ENCODE data around the gene CHRNA10. TPM values are rescaled to one million over a fixed set of nuclear protein-coding genes. Genes with fewer than 3 reads are reported as not detected.

Gene CHRNA10
- total RNA-seq, 4 donors from 2014 or later, result 1.9 to 5.4 (median 3.5) TPM

DNA sequence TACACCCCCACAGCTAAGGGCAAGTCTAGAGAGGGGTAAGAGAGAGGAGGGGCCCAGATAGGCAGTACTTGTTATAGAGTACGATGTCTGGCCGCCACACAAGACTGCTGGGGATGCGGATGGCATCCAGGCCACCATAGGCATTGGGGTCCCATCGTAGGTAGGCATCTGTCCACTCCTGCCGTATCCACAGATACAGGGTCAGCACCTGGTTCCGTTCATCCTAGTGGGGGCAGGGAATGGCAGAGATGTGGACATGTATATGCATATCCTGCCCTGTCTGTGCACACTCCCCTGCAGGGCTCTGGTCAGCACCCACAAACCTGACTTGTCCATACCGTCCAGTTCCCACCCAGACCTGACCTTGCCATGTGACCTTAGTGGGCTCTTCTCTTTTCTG lies 2.1 kb downstream of the CHRNA10 start:
- H3K27me3 ChIP-seq, result no peaks in the 10 kb centered on the region
- DNase-seq, result no peak
- no peak for TF ChIP-seq POLR2A (IDR thresholded peaks at IDR 0.05)
- TF ChIP-seq, protein P1, sequence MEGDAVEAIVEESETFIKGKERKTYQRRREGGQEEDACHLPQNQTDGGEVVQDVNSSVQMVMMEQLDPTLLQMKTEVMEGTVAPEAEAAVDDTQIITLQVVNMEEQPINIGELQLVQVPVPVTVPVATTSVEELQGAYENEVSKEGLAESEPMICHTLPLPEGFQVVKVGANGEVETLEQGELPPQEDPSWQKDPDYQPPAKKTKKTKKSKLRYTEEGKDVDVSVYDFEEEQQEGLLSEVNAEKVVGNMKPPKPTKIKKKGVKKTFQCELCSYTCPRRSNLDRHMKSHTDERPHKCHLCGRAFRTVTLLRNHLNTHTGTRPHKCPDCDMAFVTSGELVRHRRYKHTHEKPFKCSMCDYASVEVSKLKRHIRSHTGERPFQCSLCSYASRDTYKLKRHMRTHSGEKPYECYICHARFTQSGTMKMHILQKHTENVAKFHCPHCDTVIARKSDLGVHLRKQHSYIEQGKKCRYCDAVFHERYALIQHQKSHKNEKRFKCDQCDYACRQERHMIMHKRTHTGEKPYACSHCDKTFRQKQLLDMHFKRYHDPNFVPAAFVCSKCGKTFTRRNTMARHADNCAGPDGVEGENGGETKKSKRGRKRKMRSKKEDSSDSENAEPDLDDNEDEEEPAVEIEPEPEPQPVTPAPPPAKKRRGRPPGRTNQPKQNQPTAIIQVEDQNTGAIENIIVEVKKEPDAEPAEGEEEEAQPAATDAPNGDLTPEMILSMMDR (IDR thresholded peaks at IDR 0.05), result no peak
- H3K9me3 ChIP-seq, result no peaks in the 10 kb centered on the region
- no peak overlapping the region for H3K27ac ChIP-seq
- no peak overlapping the region for H3K4me3 ChIP-seq
- H3K36me3 ChIP-seq, result peaks cover 0 to 70% (median 0%) of the 10 kb centered on the region in 3 donors
- no peaks in the 10 kb centered on the region for H3K4me1 ChIP-seq

DNA sequence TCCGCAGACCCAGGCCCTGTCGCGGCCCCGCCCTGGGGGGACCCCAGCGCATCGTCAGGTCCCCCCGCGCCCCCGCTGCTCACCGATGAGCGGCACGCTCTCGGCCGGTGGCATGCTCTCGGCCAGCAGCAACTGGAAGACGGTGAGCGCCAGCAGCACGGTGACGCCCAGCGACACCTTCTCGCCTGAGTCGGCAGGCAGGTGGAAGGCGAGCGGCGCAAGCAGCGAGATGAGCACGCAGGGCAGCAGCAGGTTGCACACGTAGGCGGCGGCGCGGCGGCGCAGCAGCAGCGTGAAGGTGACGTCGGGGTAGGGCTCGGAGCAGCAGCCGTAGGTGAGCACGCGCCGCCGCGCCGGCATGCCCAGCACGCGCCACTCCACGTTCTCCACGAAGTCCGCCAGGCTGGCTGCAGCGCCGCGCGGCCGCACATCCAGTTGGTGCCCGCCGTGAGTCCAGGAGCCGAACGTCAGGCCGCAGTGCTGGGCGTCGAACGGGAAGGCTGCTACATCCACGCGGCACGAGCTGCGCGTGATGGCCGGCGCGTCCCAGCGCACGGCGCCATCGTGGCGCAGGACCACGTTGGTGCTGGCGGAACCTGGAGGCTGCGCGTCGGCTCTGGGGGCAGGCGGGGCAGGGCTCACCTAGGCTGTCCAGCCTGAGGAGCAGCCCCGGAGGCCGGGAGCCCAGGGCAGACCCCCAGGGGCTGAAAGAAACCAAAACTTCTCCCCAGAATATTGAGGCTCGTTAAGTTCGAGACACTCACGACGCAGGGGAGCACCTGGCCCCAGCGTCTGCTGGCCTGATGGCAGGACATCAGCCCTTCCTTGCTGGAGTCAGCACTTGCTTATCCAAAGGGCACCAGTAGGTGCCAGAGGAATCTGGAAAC lies 3.8 kb downstream of the CHRNA10 start:
- H3K36me3 ChIP-seq, result peaks cover 0 to 53% (median 0%) of the 10 kb centered on the region in 3 donors

DNA sequence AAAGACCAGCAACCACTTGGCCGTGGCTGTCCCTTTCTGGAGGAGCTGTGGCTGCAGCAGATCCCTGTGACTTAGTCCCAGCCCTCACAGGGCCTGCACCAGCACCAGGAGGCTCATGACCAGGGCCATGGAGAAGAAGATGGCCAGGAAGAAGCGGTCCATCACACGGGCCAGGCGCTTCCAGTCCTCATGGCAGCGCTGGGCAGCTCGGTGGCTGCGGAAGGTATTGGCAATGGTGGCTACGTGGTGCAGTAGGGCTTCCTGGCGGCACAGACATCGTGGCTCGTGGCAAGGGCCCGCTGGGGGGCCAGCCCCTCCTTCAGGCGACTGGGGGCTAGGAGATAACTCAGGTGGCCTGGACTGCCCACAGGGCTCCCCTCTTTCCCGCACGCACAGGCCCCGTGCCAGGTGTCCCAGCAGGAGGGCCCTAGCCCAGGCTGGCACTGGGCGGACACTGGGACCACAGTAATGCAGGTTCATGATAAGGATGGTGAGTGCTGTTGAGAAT lies 5.1 kb downstream of the CHRNA10 start:
- Histone ChIP-seq H3K9me3 (no peaks in the 10 kb centered on the region), H3K36me3 (peaks cover 0 to 46% (median 0%) of the 10 kb centered on the region in 3 donors), H3K4me1 (no peaks in the 10 kb centered on the region), H3K27ac (no peak overlapping the region), H3K4me3 (no peak overlapping the region), H3K27me3 (no peaks in the 10 kb centered on the region)
- DNase-seq, result no peak
- no peak for TF ChIP-seq POLR2A (IDR thresholded peaks at IDR 0.05)
- TF ChIP-seq, protein P1 (IDR thresholded peaks at IDR 0.05), result no peak

More for the DNA sequence above, 3.8 kb downstream of the CHRNA10 start:
- H3K27ac ChIP-seq, result no peak overlapping the region
- no peaks in the 10 kb centered on the region for H3K4me1 ChIP-seq
- H3K27me3 ChIP-seq, result no peaks in the 10 kb centered on the region
- H3K9me3 ChIP-seq, result no peaks in the 10 kb centered on the region
- no peak for TF ChIP-seq POLR2A (IDR thresholded peaks at IDR 0.05)
- TF ChIP-seq, protein P1 (IDR thresholded peaks at IDR 0.05), result no peak
- DNase-seq, result no peak
- no peak overlapping the region for H3K4me3 ChIP-seq

DNA sequence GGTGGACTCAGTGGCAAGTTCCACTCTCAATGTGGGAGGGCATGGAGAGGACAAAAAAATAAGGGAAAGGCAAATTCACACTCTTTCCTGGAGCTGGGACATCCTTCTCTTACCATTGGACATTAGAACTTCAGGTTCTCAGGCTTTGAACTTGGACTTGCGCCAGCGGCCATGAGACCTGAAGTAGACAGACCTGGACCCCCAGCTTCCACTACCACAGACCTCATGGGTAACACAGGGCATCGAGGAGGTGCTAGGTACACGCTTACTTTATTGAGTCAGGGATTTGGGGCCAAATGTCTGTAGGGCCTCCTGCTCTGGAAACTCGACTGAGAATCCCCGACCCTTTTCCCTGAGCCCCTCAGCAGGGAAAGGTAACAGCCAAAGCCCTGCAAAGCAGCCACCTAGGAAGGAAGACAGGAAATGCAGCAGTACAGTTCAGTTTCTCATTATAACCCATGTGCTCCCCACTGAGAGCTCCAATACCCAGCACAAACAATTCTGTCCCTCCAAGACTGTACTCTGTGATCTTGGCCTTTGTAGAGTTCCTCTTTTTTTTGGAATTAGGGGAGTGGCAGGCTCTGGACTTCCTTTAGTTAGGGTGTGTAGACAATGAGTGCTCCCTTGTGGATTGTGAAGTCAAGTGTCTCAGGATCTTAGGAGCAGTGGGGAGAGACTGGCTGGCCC lies 5.7 kb downstream of the CHRNA10 start:
- Histone ChIP-seq H3K4me1 (no peaks in the 10 kb centered on the region), H3K36me3 (peaks cover 0 to 41% (median 0%) of the 10 kb centered on the region in 3 donors), H3K27ac (no peak overlapping the region), H3K9me3 (no peaks in the 10 kb centered on the region), H3K27me3 (no peaks in the 10 kb centered on the region), H3K4me3 (no peak overlapping the region)
- DNase-seq, result no peak
- TF ChIP-seq POLR2A (IDR thresholded peaks at IDR 0.05), result no peak
- TF ChIP-seq, protein P1 (IDR thresholded peaks at IDR 0.05), result no peak

DNA sequence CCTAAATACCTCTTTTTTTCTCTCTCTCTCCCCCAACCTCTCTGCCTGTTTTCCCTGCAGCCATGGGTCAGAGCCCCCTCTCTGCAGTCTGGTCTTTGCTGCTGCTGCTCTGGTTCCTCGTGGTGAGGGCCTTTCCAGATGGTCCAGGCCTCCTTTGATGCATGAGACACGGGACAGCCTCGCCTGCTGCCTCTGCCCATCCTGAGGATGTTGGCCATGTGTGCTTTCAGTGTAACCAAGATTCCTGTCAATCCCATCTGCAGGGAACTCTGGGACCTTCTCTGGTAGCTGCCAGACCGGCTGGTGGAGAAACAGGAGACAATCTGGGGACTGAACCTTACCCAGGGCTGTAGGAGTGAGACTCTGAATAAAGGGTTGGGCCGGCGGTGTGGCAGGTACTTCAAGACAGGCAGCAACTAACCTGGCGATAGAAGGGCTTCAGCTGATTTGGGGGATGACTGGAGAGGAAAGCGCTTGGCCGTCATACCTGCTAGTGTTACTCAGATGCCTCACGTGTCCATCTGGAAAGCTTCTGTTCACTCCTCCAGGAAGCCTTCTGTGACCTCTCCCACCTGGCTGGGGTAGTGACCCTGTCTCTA lies 7.1 kb downstream of the CHRNA10 start:
- no peak overlapping the region for H3K27ac ChIP-seq
- H3K9me3 ChIP-seq, result no peaks in the 10 kb centered on the region
- peaks cover 0 to 34% (median 0%) of the 10 kb centered on the region in 3 donors for H3K36me3 ChIP-seq
- no peak for TF ChIP-seq POLR2A (IDR thresholded peaks at IDR 0.05)
- TF ChIP-seq, protein P1 (IDR thresholded peaks at IDR 0.05), result no peak
- H3K4me1 ChIP-seq, result no peaks in the 10 kb centered on the region
- no peaks in the 10 kb centered on the region for H3K27me3 ChIP-seq
- no peak overlapping the region for H3K4me3 ChIP-seq
- no peak for DNase-seq

Measured in Peyer's patch (tissue), 4 donors.